Type B pancreatic cell (in vitro differentiated cells): ENCODE results near the gene TMEM9. TPM values are rescaled to one million over a fixed set of nuclear protein-coding genes. Genes with fewer than 3 reads are reported as not detected.

Experiments
- DNase-seq: peaks from one replicate; pipeline ENCODE4 v3.0.0; 2021; ENCODE audit warnings: mixed read lengths; ENCODE audit not compliant: unreplicated experiment; ENCODE audit errors: extremely low spot score
- H3K27ac Mint-ChIP-seq: 2 replicates; pipeline ENCODE4 v1.8.0; 2021; ENCODE audit warnings: mild to moderate bottlenecking, mixed read lengths
- H3K27me3 Mint-ChIP-seq: 2 replicates; pipeline ENCODE4 v1.8.0; 2021; ENCODE audit warnings: mixed read lengths
- H3K36me3 Mint-ChIP-seq: 2 replicates; pipeline ENCODE4 v1.8.0; 2021; ENCODE audit warnings: mixed read lengths
- H3K4me1 Mint-ChIP-seq: one replicate; pipeline ENCODE4 v1.8.0; 2021; ENCODE audit warnings: mixed read lengths; ENCODE audit not compliant: unreplicated experiment
- H3K4me3 Mint-ChIP-seq: 2 replicates; pipeline ENCODE4 v1.8.0; 2021; ENCODE audit warnings: mild to moderate bottlenecking, mixed read lengths
- H3K9me3 Mint-ChIP-seq: 2 replicates; pipeline ENCODE4 v1.8.0; 2021; ENCODE audit warnings: mixed read lengths
- CTCF ChIP-seq: fragments of 200-600 bp; sonication (generic); conservative IDR thresholded peaks from 2 replicates; pipeline ENCODE4 v1.5.0; 2021; ENCODE audit warnings: antibody characterized with exemption, mild to moderate bottlenecking
- total RNA-seq: library from RNA; stranded (reverse); gene quantifications from 2 replicates; pipeline ENCODE4 v1.2.1, GENCODE V29; 2021; ENCODE audit warnings: low replicate concordance

Gene TMEM9
- total RNA-seq, 1 donor from 2014 or later, result 117 TPM

DNA sequence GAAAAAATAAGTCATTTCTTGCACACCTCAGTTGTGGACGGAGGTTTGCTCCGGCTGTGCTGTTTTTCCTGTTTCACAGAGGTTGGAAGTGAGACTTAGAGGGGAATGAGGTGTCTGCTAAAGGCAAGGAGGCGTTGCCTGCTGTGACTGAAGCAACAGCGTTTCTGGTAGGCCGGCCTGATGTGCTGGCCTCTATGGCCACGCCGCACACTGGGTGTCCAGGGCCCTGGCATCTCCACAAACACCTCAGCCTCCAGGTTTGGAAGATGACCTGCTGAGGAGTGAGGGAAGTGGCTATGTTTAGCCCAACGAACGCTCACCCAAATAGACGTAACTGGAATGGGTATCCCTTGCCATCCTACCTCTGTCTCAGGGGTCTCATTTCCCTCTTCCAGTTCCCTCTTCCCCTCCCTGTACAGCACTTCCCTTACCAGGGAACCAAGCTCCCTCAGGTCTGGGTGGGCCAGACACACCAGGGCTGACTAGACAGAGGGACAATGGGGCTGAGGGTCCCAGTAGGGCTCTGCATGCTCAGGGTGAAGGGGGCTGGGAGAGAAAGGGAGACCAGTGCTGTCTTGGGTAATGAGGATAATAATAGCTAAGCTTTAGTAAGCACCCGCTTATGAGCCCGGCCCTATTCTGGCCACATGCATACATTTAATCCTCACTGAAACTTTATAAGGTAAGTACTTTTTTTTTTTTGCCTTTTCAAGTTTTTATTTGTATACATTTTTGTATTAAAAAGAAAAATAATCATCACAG is 53.9 kb downstream of the TMEM9 start:
- DNase-seq, result no peak
- no peaks in the 10 kb centered on the region for H3K27me3 Mint-ChIP-seq
- H3K36me3 Mint-ChIP-seq, result no peaks in the 10 kb centered on the region
- no peak overlapping the region for H3K4me3 Mint-ChIP-seq
- H3K27ac Mint-ChIP-seq, result no peak overlapping the region
- H3K4me1 Mint-ChIP-seq, result peaks cover 17% of the 10 kb centered on the region
- no peak for TF ChIP-seq CTCF
- no peaks in the 10 kb centered on the region for H3K9me3 Mint-ChIP-seq

DNA sequence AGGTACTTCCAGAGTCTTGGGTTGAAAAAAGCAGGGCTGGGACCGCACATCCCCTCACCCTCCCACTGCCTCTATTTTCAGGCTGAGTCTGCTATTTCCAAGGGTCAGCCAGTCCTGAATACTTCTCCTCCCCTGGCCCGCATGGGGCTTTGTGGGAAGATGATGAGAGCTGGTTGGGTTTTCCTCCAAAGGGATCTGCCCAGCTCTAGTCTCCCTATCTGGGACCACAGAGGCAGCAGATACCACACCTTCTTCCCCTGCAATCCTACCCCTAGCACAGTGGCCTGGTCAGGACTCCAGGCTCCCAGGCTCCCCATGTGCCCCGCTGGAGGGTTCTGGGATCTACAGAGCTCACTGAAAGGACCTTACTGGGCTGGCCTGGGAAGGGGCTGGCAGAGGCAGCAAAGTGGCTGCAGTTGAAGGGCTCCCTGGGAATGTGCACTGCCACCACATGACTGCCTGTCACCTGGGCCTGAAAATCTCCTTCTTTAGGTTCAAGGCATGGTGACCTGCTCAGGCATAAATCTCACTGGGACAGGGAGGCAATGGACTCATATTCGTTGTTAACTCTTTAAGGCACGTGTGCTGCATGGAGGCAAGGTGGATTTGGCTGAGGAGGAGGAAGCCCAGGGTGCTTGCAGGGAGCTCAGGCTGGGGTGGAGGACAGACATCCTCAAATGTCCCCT is 55.1 kb downstream of the TMEM9 start:
- no peak for TF ChIP-seq CTCF
- no peaks in the 10 kb centered on the region for H3K27me3 Mint-ChIP-seq
- H3K4me1 Mint-ChIP-seq, result peaks cover 12% of the 10 kb centered on the region
- no peak for DNase-seq
- no peaks in the 10 kb centered on the region for H3K36me3 Mint-ChIP-seq
- no peaks in the 10 kb centered on the region for H3K9me3 Mint-ChIP-seq
- H3K4me3 Mint-ChIP-seq, result no peak overlapping the region
- no peak overlapping the region for H3K27ac Mint-ChIP-seq

GRCh38 chr1:201096977-201097856 is 57.1 kb downstream of the TMEM9 start:
- Mint-ChIP-seq H3K9me3 (no peaks in the 10 kb centered on the region), H3K27me3 (no peaks in the 10 kb centered on the region), H3K27ac (no peak overlapping the region), H3K4me1 (peaks cover 10% of the 10 kb centered on the region), H3K4me3 (no peak overlapping the region), H3K36me3 (no peaks in the 10 kb centered on the region)
- no peak for DNase-seq
- TF ChIP-seq CTCF, result no peak

DNA sequence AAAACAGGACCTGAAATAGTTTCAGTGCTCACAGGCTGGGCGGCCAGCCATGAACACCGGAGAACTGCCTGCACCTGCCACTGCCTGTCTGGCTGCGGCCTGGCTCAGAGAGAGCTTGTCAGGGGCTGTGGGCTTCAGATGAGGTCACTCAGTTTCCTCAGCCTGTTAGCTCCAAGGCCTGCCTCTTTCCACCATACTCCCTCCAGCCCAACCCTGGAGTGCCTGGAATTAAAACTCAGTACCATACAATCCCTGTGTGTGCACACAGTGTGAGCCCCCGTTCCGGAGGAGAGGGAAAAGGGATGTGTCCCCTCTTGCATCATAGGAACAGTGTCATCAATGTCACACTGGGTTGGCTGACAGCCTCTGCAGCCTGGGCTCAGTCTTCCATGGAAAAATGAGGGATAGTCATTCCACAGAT is 58.2 kb downstream of the TMEM9 start:
- Mint-ChIP-seq H3K4me3 (no peak overlapping the region), H3K27me3 (no peaks in the 10 kb centered on the region), H3K4me1 (peaks cover 10% of the 10 kb centered on the region), H3K9me3 (no peaks in the 10 kb centered on the region), H3K36me3 (no peaks in the 10 kb centered on the region), H3K27ac (no peak overlapping the region)
- DNase-seq, result no peak
- no peak for TF ChIP-seq CTCF

GRCh38 chr1:201095581-201095980 is 58.7 kb downstream of the TMEM9 start:
- Mint-ChIP-seq H3K27ac (peak overlapping the region; percentile 64), H3K4me1 (peaks cover 10% of the 10 kb centered on the region), H3K27me3 (no peaks in the 10 kb centered on the region)

More at GRCh38 chr1:201095581-201095980, 58.7 kb downstream of the TMEM9 start:
- Mint-ChIP-seq H3K9me3 (no peaks in the 10 kb centered on the region), H3K36me3 (no peaks in the 10 kb centered on the region), H3K4me3 (no peak overlapping the region)
- TF ChIP-seq CTCF, result no peak
- DNase-seq, result no peak
